ENCODE results near the gene SMARCA2.

SMARCA2 gene

GRCh38 chr9:2028888-2029287, 13.7 kb downstream of the SMARCA2 start:
- no peak overlapping the region for H3K4me3 ChIP-seq (ENCODE audit: low read length)
- H3K27me3 ChIP-seq (ENCODE audit: control insufficient read depth, insufficient read depth, low read length), result no peaks in the 10 kb centered on the region
- H3K36me3 ChIP-seq (ENCODE audit: control insufficient read depth, insufficient read depth, low read length), result peaks cover 11% of the 10 kb centered on the region
- H3K4me1 ChIP-seq (ENCODE audit: control insufficient read depth, insufficient read depth, low read length), result peaks cover 22% of the 10 kb centered on the region
- H3K9ac ChIP-seq (ENCODE audit: low read length), result no peak overlapping the region
- no peak overlapping the region for H3K27ac ChIP-seq (ENCODE audit: low read depth, low read length)

- no peak overlapping the region for H3K9ac ChIP-seq (ENCODE audit: low read length)
- H3K27ac ChIP-seq (ENCODE audit: low read depth, low read length), result no peak overlapping the region
- H3K4me3 ChIP-seq (ENCODE audit: low read length), result no peak overlapping the region
- H3K4me1 ChIP-seq (ENCODE audit: control insufficient read depth, insufficient read depth, low read length), result peaks cover 14% of the 10 kb centered on the region
- no peaks in the 10 kb centered on the region for H3K27me3 ChIP-seq (ENCODE audit: control insufficient read depth, insufficient read depth, low read length)
- H3K36me3 ChIP-seq (ENCODE audit: control insufficient read depth, insufficient read depth, low read length), result peaks cover 11% of the 10 kb centered on the region
These were observed 14.6 kb downstream of the SMARCA2 start for GRCh38 chr9:2029666-2030170.

- H3K9ac ChIP-seq (ENCODE audit: low read length), result no peak overlapping the region
- no peak overlapping the region for H3K27ac ChIP-seq (ENCODE audit: low read depth, low read length)
- H3K27me3 ChIP-seq (ENCODE audit: control insufficient read depth, insufficient read depth, low read length), result no peaks in the 10 kb centered on the region
- H3K4me1 ChIP-seq (ENCODE audit: control insufficient read depth, insufficient read depth, low read length), result peaks cover 4% of the 10 kb centered on the region
- H3K36me3 ChIP-seq (ENCODE audit: control insufficient read depth, insufficient read depth, low read length), result peaks cover 11% of the 10 kb centered on the region
- no peak overlapping the region for H3K4me3 ChIP-seq (ENCODE audit: low read length)
These were observed 17.1 kb downstream of the SMARCA2 start for GRCh38 chr9:2032234-2032633.

- Histone ChIP-seq H3K9ac (ENCODE audit: low read length) (no peak overlapping the region), H3K27me3 (ENCODE audit: control insufficient read depth, insufficient read depth, low read length) (no peaks in the 10 kb centered on the region), H3K36me3 (ENCODE audit: control insufficient read depth, insufficient read depth, low read length) (peaks cover 14% of the 10 kb centered on the region), H3K4me1 (ENCODE audit: control insufficient read depth, insufficient read depth, low read length) (no peaks in the 10 kb centered on the region), H3K27ac (ENCODE audit: low read depth, low read length) (no peak overlapping the region), H3K4me3 (ENCODE audit: low read length) (no peak overlapping the region)
These were observed 21.7 kb downstream of the SMARCA2 start for GRCh38 chr9:2036844-2037243.

GRCh38 chr9:2039294-2040180, 24.4 kb downstream of the SMARCA2 start:
- H3K36me3 ChIP-seq (ENCODE audit: control insufficient read depth, insufficient read depth, low read length), result peaks cover 2% of the 10 kb centered on the region

GRCh38 chr9:2040828-2041227, 25.7 kb downstream of the SMARCA2 start:
- peaks cover 2% of the 10 kb centered on the region for H3K36me3 ChIP-seq (ENCODE audit: control insufficient read depth, insufficient read depth, low read length)
- H3K4me3 ChIP-seq (ENCODE audit: low read length), result no peak overlapping the region
- H3K27ac ChIP-seq (ENCODE audit: low read depth, low read length), result no peak overlapping the region
- no peaks in the 10 kb centered on the region for H3K4me1 ChIP-seq (ENCODE audit: control insufficient read depth, insufficient read depth, low read length)
- H3K9ac ChIP-seq (ENCODE audit: low read length), result no peak overlapping the region
- H3K27me3 ChIP-seq (ENCODE audit: control insufficient read depth, insufficient read depth, low read length), result no peaks in the 10 kb centered on the region

More at GRCh38 chr9:2039294-2040180, 24.4 kb downstream of the SMARCA2 start:
- no peak overlapping the region for H3K27ac ChIP-seq (ENCODE audit: low read depth, low read length)
- H3K4me1 ChIP-seq (ENCODE audit: control insufficient read depth, insufficient read depth, low read length), result no peaks in the 10 kb centered on the region
- H3K27me3 ChIP-seq (ENCODE audit: control insufficient read depth, insufficient read depth, low read length), result no peaks in the 10 kb centered on the region
- no peak overlapping the region for H3K4me3 ChIP-seq (ENCODE audit: low read length)
- H3K9ac ChIP-seq (ENCODE audit: low read length), result no peak overlapping the region

GRCh38 chr9:2041736-2042135, 26.6 kb downstream of the SMARCA2 start:
- Histone ChIP-seq H3K36me3 (ENCODE audit: control insufficient read depth, insufficient read depth, low read length) (peaks cover 2% of the 10 kb centered on the region), H3K4me1 (ENCODE audit: control insufficient read depth, insufficient read depth, low read length) (no peaks in the 10 kb centered on the region), H3K27me3 (ENCODE audit: control insufficient read depth, insufficient read depth, low read length) (no peaks in the 10 kb centered on the region), H3K9ac (ENCODE audit: low read length) (no peak overlapping the region), H3K4me3 (ENCODE audit: low read length) (no peak overlapping the region), H3K27ac (ENCODE audit: low read depth, low read length) (no peak overlapping the region)

GRCh38 chr9:2043243-2043642, 28.1 kb downstream of the SMARCA2 start:
- H3K27ac ChIP-seq (ENCODE audit: low read depth, low read length), result no peak overlapping the region
- H3K27me3 ChIP-seq (ENCODE audit: control insufficient read depth, insufficient read depth, low read length), result no peaks in the 10 kb centered on the region
- H3K4me1 ChIP-seq (ENCODE audit: control insufficient read depth, insufficient read depth, low read length), result no peaks in the 10 kb centered on the region
- peaks cover 2% of the 10 kb centered on the region for H3K36me3 ChIP-seq (ENCODE audit: control insufficient read depth, insufficient read depth, low read length)
- no peak overlapping the region for H3K4me3 ChIP-seq (ENCODE audit: low read length)
- no peak overlapping the region for H3K9ac ChIP-seq (ENCODE audit: low read length)

GRCh38 chr9:2043881-2044462, 28.8 kb downstream of the SMARCA2 start:
- no peaks in the 10 kb centered on the region for H3K27me3 ChIP-seq (ENCODE audit: control insufficient read depth, insufficient read depth, low read length)
- H3K4me1 ChIP-seq (ENCODE audit: control insufficient read depth, insufficient read depth, low read length), result no peaks in the 10 kb centered on the region
- no peak overlapping the region for H3K4me3 ChIP-seq (ENCODE audit: low read length)
- H3K9ac ChIP-seq (ENCODE audit: low read length), result no peak overlapping the region
- H3K27ac ChIP-seq (ENCODE audit: low read depth, low read length), result no peak overlapping the region
- H3K36me3 ChIP-seq (ENCODE audit: control insufficient read depth, insufficient read depth, low read length), result peaks cover 2% of the 10 kb centered on the region

- Histone ChIP-seq H3K4me3 (ENCODE audit: low read length) (no peak overlapping the region), H3K27me3 (ENCODE audit: control insufficient read depth, insufficient read depth, low read length) (no peaks in the 10 kb centered on the region), H3K4me1 (ENCODE audit: control insufficient read depth, insufficient read depth, low read length) (no peaks in the 10 kb centered on the region), H3K36me3 (ENCODE audit: control insufficient read depth, insufficient read depth, low read length) (no peaks in the 10 kb centered on the region), H3K9ac (ENCODE audit: low read length) (no peak overlapping the region), H3K27ac (ENCODE audit: low read depth, low read length) (no peak overlapping the region)
These were observed 32.1 kb downstream of the SMARCA2 start for GRCh38 chr9:2047144-2047671.

GRCh38 chr9:2047916-2048315, 32.8 kb downstream of the SMARCA2 start:
- no peaks in the 10 kb centered on the region for H3K36me3 ChIP-seq (ENCODE audit: control insufficient read depth, insufficient read depth, low read length)
- no peak overlapping the region for H3K4me3 ChIP-seq (ENCODE audit: low read length)

GRCh38 chr9:2050236-2050635, 35.1 kb downstream of the SMARCA2 start:
- no peaks in the 10 kb centered on the region for H3K27me3 ChIP-seq (ENCODE audit: control insufficient read depth, insufficient read depth, low read length)
- no peaks in the 10 kb centered on the region for H3K36me3 ChIP-seq (ENCODE audit: control insufficient read depth, insufficient read depth, low read length)
- no peak overlapping the region for H3K9ac ChIP-seq (ENCODE audit: low read length)
- no peak overlapping the region for H3K27ac ChIP-seq (ENCODE audit: low read depth, low read length)
- no peak overlapping the region for H3K4me3 ChIP-seq (ENCODE audit: low read length)
- peaks cover 11% of the 10 kb centered on the region for H3K4me1 ChIP-seq (ENCODE audit: control insufficient read depth, insufficient read depth, low read length)

More at GRCh38 chr9:2047916-2048315, 32.8 kb downstream of the SMARCA2 start:
- no peak overlapping the region for H3K9ac ChIP-seq (ENCODE audit: low read length)
- H3K27ac ChIP-seq (ENCODE audit: low read depth, low read length), result no peak overlapping the region
- no peaks in the 10 kb centered on the region for H3K27me3 ChIP-seq (ENCODE audit: control insufficient read depth, insufficient read depth, low read length)
- no peaks in the 10 kb centered on the region for H3K4me1 ChIP-seq (ENCODE audit: control insufficient read depth, insufficient read depth, low read length)

Data from rectal smooth muscle tissue (tissue), 1 donor.